KMS-11 (cell line): ENCODE measurements around the gene RTL10.

ENCODE experiments used
- H2AFZ ChIP-seq: fragments of 200-600 bp; sonication (generic); 2 replicates; pipeline ENCODE4 v1.6.1; 2016; ENCODE audit warnings: antibody characterized with exemption, mixed run types, low read depth
- H3K27ac ChIP-seq: fragments of 200-600 bp; sonication (generic); 2 replicates; pipeline ENCODE4 v1.6.1; 2016; ENCODE audit warnings: mild to moderate bottlenecking, mixed run types
- H3K27me3 ChIP-seq: fragments of 200-600 bp; sonication (generic); 2 replicates; pipeline ENCODE4 v1.6.1; 2017; ENCODE audit warnings: mild to moderate bottlenecking, low read depth, mixed run types, moderate library complexity; ENCODE audit not compliant: insufficient read depth
- H3K36me3 ChIP-seq: fragments of 200-600 bp; sonication (generic); 2 replicates; pipeline ENCODE4 v1.6.1; 2017; ENCODE audit warnings: mild to moderate bottlenecking, mixed run types; ENCODE audit not compliant: insufficient read depth
- H3K4me1 ChIP-seq: fragments of 200-600 bp; sonication (generic); 2 replicates; pipeline ENCODE4 v1.6.1; 2016; ENCODE audit warnings: mild to moderate bottlenecking, low read depth, mixed run types; ENCODE audit not compliant: poor library complexity, severe bottlenecking
- H3K4me2 ChIP-seq: fragments of 200-600 bp; sonication (generic); 2 replicates; pipeline ENCODE4 v1.7.0; 2016; ENCODE audit warnings: mild to moderate bottlenecking, mixed run types
- H3K4me3 ChIP-seq: fragments of 200-600 bp; sonication (generic); IDR thresholded peaks from 2 replicates; pipeline ENCODE4 v1.6.1; 2017; ENCODE audit warnings: low read depth, low read length, mixed read lengths; ENCODE audit not compliant: insufficient read depth
- H3K79me2 ChIP-seq: fragments of 200-600 bp; sonication (generic); 2 replicates; pipeline ENCODE4 v1.6.1; 2016; ENCODE audit warnings: low read depth, mixed run types; ENCODE audit not compliant: insufficient read depth
- H3K9ac ChIP-seq: fragments of 200-600 bp; sonication (generic); 2 replicates; pipeline ENCODE4 v1.6.1; 2016; ENCODE audit warnings: mild to moderate bottlenecking, mixed run types
- H4K20me1 ChIP-seq: fragments of 200-600 bp; sonication (generic); 2 replicates; pipeline ENCODE4 v1.6.1; 2016; ENCODE audit warnings: mild to moderate bottlenecking, mixed run types; ENCODE audit not compliant: insufficient read depth
- CTCF ChIP-seq: fragments of 200-600 bp; sonication (generic); conservative IDR thresholded peaks from 2 replicates; pipeline ENCODE4 v1.6.1; 2017; ENCODE audit warnings: low read depth, mild to moderate bottlenecking, antibody characterized with exemption, low read length, moderate library complexity, mixed read lengths

Gene RTL10

GRCh38 chr22:19825904-19826618 is 28.6 kb downstream of the RTL10 start:
- H3K4me2 ChIP-seq = no peak overlapping the region
- H2AFZ ChIP-seq = no peak overlapping the region
- no peak overlapping the region for H3K27ac ChIP-seq
- no peaks in the 10 kb centered on the region for H3K36me3 ChIP-seq
- H3K27me3 ChIP-seq = no peaks in the 10 kb centered on the region
- H3K4me1 ChIP-seq = peaks cover 23% of the 10 kb centered on the region
- no peak for TF ChIP-seq CTCF
- no peaks in the 10 kb centered on the region for H4K20me1 ChIP-seq
- H3K79me2 ChIP-seq = no peaks in the 10 kb centered on the region; the same call in 1 of the 2 replicates
- no peak overlapping the region for H3K4me3 ChIP-seq
- no peak overlapping the region for H3K9ac ChIP-seq

GRCh38 chr22:19824926-19825339 is 29.7 kb downstream of the RTL10 start:
- Histone ChIP-seq H4K20me1 (no peaks in the 10 kb centered on the region), H3K36me3 (no peaks in the 10 kb centered on the region), H2AFZ (no peak overlapping the region), H3K4me1 (peaks cover 23% of the 10 kb centered on the region), H3K9ac (no peak overlapping the region; the same call in 1 of the 2 replicates), H3K4me3 (no peak overlapping the region), H3K4me2 (no peak overlapping the region), H3K27ac (peak overlapping the region; percentile 95), H3K27me3 (no peaks in the 10 kb centered on the region), H3K79me2 (no peaks in the 10 kb centered on the region; the same call in 1 of the 2 replicates)
- no peak for TF ChIP-seq CTCF

GRCh38 chr22:19824212-19824925 is 30.3 kb downstream of the RTL10 start:
- H3K27me3 ChIP-seq = no peaks in the 10 kb centered on the region
- H3K79me2 ChIP-seq = no peaks in the 10 kb centered on the region; the same call in 1 of the 2 replicates
- peak overlapping the region; percentile 73; the same call in 1 of the 2 replicates for H3K4me2 ChIP-seq
- peaks cover 23% of the 10 kb centered on the region for H3K4me1 ChIP-seq
- H3K36me3 ChIP-seq = no peaks in the 10 kb centered on the region
- H3K9ac ChIP-seq = peak overlapping the region; percentile 61; the same call in 1 of the 2 replicates
- no peak for TF ChIP-seq CTCF
- peak overlapping the region; percentile 95 for H3K27ac ChIP-seq
- no peaks in the 10 kb centered on the region for H4K20me1 ChIP-seq
- H2AFZ ChIP-seq = no peak overlapping the region
- no peak overlapping the region for H3K4me3 ChIP-seq

GRCh38 chr22:19823902-19824211 is 30.8 kb downstream of the RTL10 start:
- Histone ChIP-seq H3K27ac (peak overlapping the region; percentile 95), H4K20me1 (no peaks in the 10 kb centered on the region), H3K9ac (peak overlapping the region; percentile 61; the same call in 1 of the 2 replicates), H3K4me3 (no peak overlapping the region), H3K36me3 (no peaks in the 10 kb centered on the region), H2AFZ (no peak overlapping the region), H3K4me2 (peak overlapping the region; percentile 73; the same call in 1 of the 2 replicates), H3K27me3 (no peaks in the 10 kb centered on the region), H3K4me1 (peaks cover 23% of the 10 kb centered on the region), H3K79me2 (no peaks in the 10 kb centered on the region; the same call in 1 of the 2 replicates)
- no peak for TF ChIP-seq CTCF
